Measurements from ENCODE around the gene METTL1. TPM values are rescaled to one million over a fixed set of nuclear protein-coding genes. Genes with fewer than 3 reads are reported as not detected.

The METTL1 gene
- total and polyA plus RNA-seq, 9 of the 15 experiments (the other 6 are each of a cell fraction or from before 2014, with no cell fraction given), result 12.6 to 65.9 (median 39.2) TPM

GRCh38 chr12:57782608-57783465, 10.9 kb upstream of the METTL1 start, which contains the start of gene TSFM (continued):
- TF ChIP-seq ZBTB40 (IDR thresholded peaks at IDR 0.05), result peak; percentile 68
- TF ChIP-seq ZBTB40 (CRISPR knock-in tag; IDR thresholded peaks at IDR 0.05), result no peak
- no peak for TF ChIP-seq ZNF785 (CRISPR knock-in tag; IDR thresholded peaks at IDR 0.05)
- TF ChIP-seq, protein P1, sequence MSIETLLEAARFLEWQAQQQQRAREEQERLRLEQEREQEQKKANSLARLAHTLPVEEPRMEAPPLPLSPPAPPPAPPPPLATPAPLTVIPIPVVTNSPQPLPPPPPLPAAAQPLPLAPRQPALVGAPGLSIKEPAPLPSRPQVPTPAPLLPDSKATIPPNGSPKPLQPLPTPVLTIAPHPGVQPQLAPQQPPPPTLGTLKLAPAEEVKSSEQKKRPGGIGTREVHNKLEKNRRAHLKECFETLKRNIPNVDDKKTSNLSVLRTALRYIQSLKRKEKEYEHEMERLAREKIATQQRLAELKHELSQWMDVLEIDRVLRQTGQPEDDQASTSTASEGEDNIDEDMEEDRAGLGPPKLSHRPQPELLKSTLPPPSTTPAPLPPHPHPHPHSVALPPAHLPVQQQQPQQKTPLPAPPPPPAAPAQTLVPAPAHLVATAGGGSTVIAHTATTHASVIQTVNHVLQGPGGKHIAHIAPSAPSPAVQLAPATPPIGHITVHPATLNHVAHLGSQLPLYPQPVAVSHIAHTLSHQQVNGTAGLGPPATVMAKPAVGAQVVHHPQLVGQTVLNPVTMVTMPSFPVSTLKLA (conservative IDR thresholded peaks at IDR 0.05), result peak; percentile 93 to 98
- 0 out of 2 replicates have a peak, but pooled peaks have one; percentile 48 for TF ChIP-seq ERF (CRISPR knock-in tag; IDR thresholded peaks at IDR 0.05)
- peak; percentile 61; the same call in 1 of the 2 replicates for TF ChIP-seq ZNF384 (IDR thresholded peaks at IDR 0.05; ENCODE audit: low read depth, low read length)
- no peak for TF ChIP-seq RBM34 (IDR thresholded peaks at IDR 0.05; ENCODE audit: borderline replicate concordance, insufficient read depth, low read length)
- TF ChIP-seq, protein P2, sequence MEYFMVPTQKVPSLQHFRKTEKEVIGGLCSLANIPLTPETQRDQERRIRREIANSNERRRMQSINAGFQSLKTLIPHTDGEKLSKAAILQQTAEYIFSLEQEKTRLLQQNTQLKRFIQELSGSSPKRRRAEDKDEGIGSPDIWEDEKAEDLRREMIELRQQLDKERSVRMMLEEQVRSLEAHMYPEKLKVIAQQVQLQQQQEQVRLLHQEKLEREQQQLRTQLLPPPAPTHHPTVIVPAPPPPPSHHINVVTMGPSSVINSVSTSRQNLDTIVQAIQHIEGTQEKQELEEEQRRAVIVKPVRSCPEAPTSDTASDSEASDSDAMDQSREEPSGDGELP (CRISPR knock-in tag; IDR thresholded peaks at IDR 0.05; ENCODE audit: borderline replicate concordance), result peak; percentile 91
- no peak for TF ChIP-seq KLF13 (tag; IDR thresholded peaks at IDR 0.05; ENCODE audit: borderline replicate concordance, low read depth)
- no peak for TF ChIP-seq U2AF2 (optimal IDR thresholded peaks at IDR 0.05; ENCODE audit: low read depth, low read length)
- TF ChIP-seq, protein P3, sequence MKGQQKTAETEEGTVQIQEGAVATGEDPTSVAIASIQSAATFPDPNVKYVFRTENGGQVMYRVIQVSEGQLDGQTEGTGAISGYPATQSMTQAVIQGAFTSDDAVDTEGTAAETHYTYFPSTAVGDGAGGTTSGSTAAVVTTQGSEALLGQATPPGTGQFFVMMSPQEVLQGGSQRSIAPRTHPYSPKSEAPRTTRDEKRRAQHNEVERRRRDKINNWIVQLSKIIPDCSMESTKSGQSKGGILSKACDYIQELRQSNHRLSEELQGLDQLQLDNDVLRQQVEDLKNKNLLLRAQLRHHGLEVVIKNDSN (CRISPR knock-in tag; IDR thresholded peaks at IDR 0.05), result 0 out of 2 replicates have a peak, but pooled peaks have one; percentile 20
- TF ChIP-seq ZNF354B (CRISPR knock-in tag; IDR thresholded peaks at IDR 0.05), result no peak
- TF ChIP-seq PHF20 (IDR thresholded peaks at IDR 0.05; ENCODE audit: partially characterized antibody), result peak; percentile 97
- TF ChIP-seq PTBP1 (IDR thresholded peaks at IDR 0.05; ENCODE audit: low read depth, low read length), result 0 out of 2 replicates have a peak, but pooled peaks have one; percentile 40
- TF ChIP-seq GTF2A2 (tag; IDR thresholded peaks at IDR 0.05), result no peak

Measured in K562 (cell line).